ENCODE results near the gene MRS2.

The MRS2 gene

GRCh38 chr6:24391756-24392405 is 10.9 kb upstream of the MRS2 start:
- Histone ChIP-seq H2AK5ac (ENCODE audit: low read length, severe bottlenecking) (peak overlapping the region; percentile 42), H3K4me1 (ENCODE audit: control insufficient read depth, insufficient read depth, low read depth, low read length) (no peaks in the 10 kb centered on the region), H3K27me3 (ENCODE audit: control insufficient read depth in 1 of 2, insufficient read depth in 1 of 2, low read length in 2 of 2) (no peaks in the 10 kb centered on the region), H2BK120ac (ENCODE audit: low read depth, low read length) (no peak overlapping the region), H3K4me2 (ENCODE audit: low read length, poor library complexity, severe bottlenecking) (no peak overlapping the region), H3K9ac (ENCODE audit: low read length) (no peak overlapping the region), H3K4ac (ENCODE audit: low read depth in 1 of 2, low read length in 2 of 2) (no peak overlapping the region), H2BK12ac (ENCODE audit: low read length in 2 of 2) (no peak overlapping the region), H2AFZ (ENCODE audit: low read depth, low read length) (no peak overlapping the region), H4K91ac (ENCODE audit: low read length) (no peak overlapping the region), H3K4me3 (ENCODE audit: insufficient read depth in 1 of 2, low read depth in 1 of 2, low read length in 2 of 2) (no peak overlapping the region), H3K18ac (ENCODE audit: low read depth in 1 of 2, low read length in 2 of 2) (no peak overlapping the region), H3K36me3 (ENCODE audit: control insufficient read depth in 1 of 2, insufficient read depth in 2 of 2, low read depth in 1 of 2, low read length in 2 of 2) (no peaks in the 10 kb centered on the region), H3K79me1 (replicated peaks; ENCODE audit: low read length, poor library complexity, severe bottlenecking) (no peaks in the 10 kb centered on the region), H3K23ac (ENCODE audit: low read length in 2 of 2) (no peak overlapping the region), H2BK15ac (ENCODE audit: low read depth, poor library complexity, severe bottlenecking) (no peak overlapping the region), H3K14ac (ENCODE audit: low read length in 2 of 2) (no peak overlapping the region), H4K8ac (ENCODE audit: low read length) (no peak overlapping the region), H3K27ac (ENCODE audit: low read length, poor library complexity, severe bottlenecking) (no peak overlapping the region), H2BK5ac (ENCODE audit: low read depth, low read length, poor library complexity, severe bottlenecking) (no peak overlapping the region), H3K9me3 (ENCODE audit: control insufficient read depth, low read length) (no peaks in the 10 kb centered on the region)
- WGBS: no CpG with 5 or more reads among the region's 2 CpGs
- DNase-seq: no peak

DNA sequence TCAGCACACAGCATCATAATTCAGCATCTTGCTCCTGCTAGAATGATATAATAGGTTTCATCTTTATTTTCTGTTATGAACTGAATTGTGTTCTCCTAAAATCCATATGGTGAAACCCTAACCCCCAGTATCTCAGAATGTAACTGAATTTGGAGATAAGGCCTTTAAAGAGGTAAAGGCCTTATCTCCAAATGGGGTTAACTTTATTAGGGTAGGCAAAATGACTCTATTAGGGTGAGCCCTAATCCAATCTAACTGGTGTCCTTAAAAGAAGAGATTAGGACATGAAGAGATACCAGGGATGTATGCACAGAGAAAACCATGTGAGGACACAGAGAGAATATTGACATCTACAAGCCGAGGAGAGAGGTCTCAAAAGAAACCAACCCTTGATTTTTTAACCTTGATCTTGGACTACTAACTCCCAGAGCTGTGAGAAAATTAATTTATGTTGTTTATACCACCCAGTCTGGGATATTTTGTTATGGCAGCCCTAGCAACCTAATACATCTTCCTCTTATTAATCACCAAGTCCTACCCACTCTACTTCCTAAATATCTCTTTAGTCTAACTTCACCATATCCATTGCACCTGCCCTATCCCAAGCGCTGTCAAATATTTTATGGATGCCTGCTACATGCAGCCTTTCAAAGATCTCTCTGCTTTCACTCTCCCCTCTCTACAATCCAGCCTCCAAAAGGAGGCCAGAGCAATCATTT is 8.5 kb upstream of the MRS2 start:
- no peak overlapping the region for H2BK120ac ChIP-seq (ENCODE audit: low read depth, low read length)
- no peak overlapping the region for H2BK12ac ChIP-seq (ENCODE audit: low read length in 2 of 2)
- H2BK15ac ChIP-seq (ENCODE audit: low read depth, poor library complexity, severe bottlenecking): no peak overlapping the region
- H3K18ac ChIP-seq (ENCODE audit: low read depth in 1 of 2, low read length in 2 of 2): no peak overlapping the region
- no peak overlapping the region for H3K4ac ChIP-seq (ENCODE audit: low read depth in 1 of 2, low read length in 2 of 2)
- no peak overlapping the region for H4K8ac ChIP-seq (ENCODE audit: low read length)
- no peak overlapping the region for H2BK5ac ChIP-seq (ENCODE audit: low read depth, low read length, poor library complexity, severe bottlenecking)
- H2AFZ ChIP-seq (ENCODE audit: low read depth, low read length): no peak overlapping the region
- H3K9ac ChIP-seq (ENCODE audit: low read length): peak overlapping the region; percentile 66
- H3K4me3 ChIP-seq (ENCODE audit: insufficient read depth in 1 of 2, low read depth in 1 of 2, low read length in 2 of 2): no peak overlapping the region
- no peak for DNase-seq
- no peak overlapping the region for H3K27ac ChIP-seq (ENCODE audit: low read length, poor library complexity, severe bottlenecking)
- no peak overlapping the region for H4K91ac ChIP-seq (ENCODE audit: low read length)
- no peaks in the 10 kb centered on the region for H3K4me1 ChIP-seq (ENCODE audit: control insufficient read depth, insufficient read depth, low read depth, low read length)
- no peak overlapping the region for H3K23ac ChIP-seq (ENCODE audit: low read length in 2 of 2)
- H3K27me3 ChIP-seq (ENCODE audit: control insufficient read depth in 1 of 2, insufficient read depth in 1 of 2, low read length in 2 of 2): no peaks in the 10 kb centered on the region
- H3K4me2 ChIP-seq (ENCODE audit: low read length, poor library complexity, severe bottlenecking): no peak overlapping the region
- no peaks in the 10 kb centered on the region for H3K79me1 ChIP-seq (replicated peaks; ENCODE audit: low read length, poor library complexity, severe bottlenecking)
- no peak overlapping the region for H3K14ac ChIP-seq (ENCODE audit: low read length in 2 of 2)
- no peaks in the 10 kb centered on the region for H3K9me3 ChIP-seq (ENCODE audit: control insufficient read depth, low read length)
- 94% methylated on average over 1 of the region's 2 CpGs for WGBS
- no peaks in the 10 kb centered on the region for H3K36me3 ChIP-seq (ENCODE audit: control insufficient read depth in 1 of 2, insufficient read depth in 2 of 2, low read depth in 1 of 2, low read length in 2 of 2)
- peak overlapping the region; percentile 83 for H2AK5ac ChIP-seq (ENCODE audit: low read length, severe bottlenecking)

DNA sequence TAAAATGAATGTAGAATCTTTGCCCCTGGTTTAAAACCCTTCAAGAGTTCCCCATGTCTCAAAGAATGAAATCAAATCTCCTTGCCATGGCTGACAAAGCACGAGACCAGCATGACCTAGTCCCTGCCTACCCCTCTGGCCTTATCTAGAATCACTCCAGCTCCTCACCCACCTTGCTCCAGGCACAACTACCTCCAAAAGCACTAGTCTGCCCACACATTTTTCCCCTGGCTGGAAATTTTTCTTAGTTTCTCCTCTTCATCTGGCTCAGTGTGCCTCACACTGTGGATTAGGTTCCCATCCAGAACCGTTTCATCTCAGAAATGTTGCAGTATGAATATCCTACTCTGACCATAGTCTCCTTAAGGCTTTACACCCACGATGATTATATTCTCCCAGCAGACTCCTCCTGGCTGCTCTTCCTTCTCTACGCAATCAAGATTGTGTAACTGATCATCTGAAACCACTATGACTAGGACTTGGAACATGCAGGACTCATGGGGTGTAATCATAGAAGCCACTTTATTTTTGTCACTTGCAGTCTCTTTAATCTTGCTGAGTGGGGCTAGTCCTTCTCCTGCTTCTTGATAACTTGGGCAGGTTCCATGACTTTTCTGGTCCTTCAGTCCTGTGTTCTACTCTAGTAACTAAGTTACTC is 7.8 kb upstream of the MRS2 start:
- peak overlapping the region; percentile 83 for H2AK5ac ChIP-seq (ENCODE audit: low read length, severe bottlenecking)
- no peak overlapping the region for H4K8ac ChIP-seq (ENCODE audit: low read length)
- no peak overlapping the region for H2BK120ac ChIP-seq (ENCODE audit: low read depth, low read length)
- no peaks in the 10 kb centered on the region for H3K79me1 ChIP-seq (replicated peaks; ENCODE audit: low read length, poor library complexity, severe bottlenecking)
- H2BK15ac ChIP-seq (ENCODE audit: low read depth, poor library complexity, severe bottlenecking): no peak overlapping the region
- no peaks in the 10 kb centered on the region for H3K4me1 ChIP-seq (ENCODE audit: control insufficient read depth, insufficient read depth, low read depth, low read length)
- peak overlapping the region; percentile 49 for H2AFZ ChIP-seq (ENCODE audit: low read depth, low read length)
- H3K9me3 ChIP-seq (ENCODE audit: control insufficient read depth, low read length): no peaks in the 10 kb centered on the region
- H3K4me2 ChIP-seq (ENCODE audit: low read length, poor library complexity, severe bottlenecking): no peak overlapping the region
- H3K4me3 ChIP-seq (ENCODE audit: insufficient read depth in 1 of 2, low read depth in 1 of 2, low read length in 2 of 2): peak overlapping the region in 1 of 2 experiments; percentile 31
- H3K36me3 ChIP-seq (ENCODE audit: control insufficient read depth in 1 of 2, insufficient read depth in 2 of 2, low read depth in 1 of 2, low read length in 2 of 2): no peaks in the 10 kb centered on the region
- H2BK12ac ChIP-seq (ENCODE audit: low read length in 2 of 2): peak overlapping the region in 1 of 2 experiments; percentile 34
- H3K23ac ChIP-seq (ENCODE audit: low read length in 2 of 2): no peak overlapping the region
- no peak overlapping the region for H3K14ac ChIP-seq (ENCODE audit: low read length in 2 of 2)
- no peak overlapping the region for H4K91ac ChIP-seq (ENCODE audit: low read length)
- no peak overlapping the region for H3K27ac ChIP-seq (ENCODE audit: low read length, poor library complexity, severe bottlenecking)
- H3K18ac ChIP-seq (ENCODE audit: low read depth in 1 of 2, low read length in 2 of 2): no peak overlapping the region
- H2BK5ac ChIP-seq (ENCODE audit: low read depth, low read length, poor library complexity, severe bottlenecking): no peak overlapping the region
- 80% methylated on average over 4 of the region's 4 CpGs for WGBS
- peaks cover 0 to 6% of the 10 kb centered on the region in 2 experiments for H3K27me3 ChIP-seq (ENCODE audit: control insufficient read depth in 1 of 2, insufficient read depth in 1 of 2, low read length in 2 of 2)
- H3K9ac ChIP-seq (ENCODE audit: low read length): peak overlapping the region; percentile 66
- H3K4ac ChIP-seq (ENCODE audit: low read depth in 1 of 2, low read length in 2 of 2): peak overlapping the region in 1 of 2 experiments; percentile 75
- peak; percentile 88 for DNase-seq

GRCh38 chr6:24396824-24397223 is 5.9 kb upstream of the MRS2 start:
- H2AFZ ChIP-seq (ENCODE audit: low read depth, low read length): no peak overlapping the region
- no peak overlapping the region for H2BK120ac ChIP-seq (ENCODE audit: low read depth, low read length)
- H3K23ac ChIP-seq (ENCODE audit: low read length in 2 of 2): no peak overlapping the region
- no peak overlapping the region for H3K27ac ChIP-seq (ENCODE audit: low read length, poor library complexity, severe bottlenecking)
- no peaks in the 10 kb centered on the region for H3K79me1 ChIP-seq (replicated peaks; ENCODE audit: low read length, poor library complexity, severe bottlenecking)
- H4K8ac ChIP-seq (ENCODE audit: low read length): no peak overlapping the region
- 38% methylated on average over 1 of the region's 1 CpG for WGBS
- H3K14ac ChIP-seq (ENCODE audit: low read length in 2 of 2): no peak overlapping the region
- H3K9ac ChIP-seq (ENCODE audit: low read length): no peak overlapping the region
- H3K9me3 ChIP-seq (ENCODE audit: control insufficient read depth, low read length): no peaks in the 10 kb centered on the region
- no peak for DNase-seq
- peaks cover 0 to 6% of the 10 kb centered on the region in 2 experiments for H3K27me3 ChIP-seq (ENCODE audit: control insufficient read depth in 1 of 2, insufficient read depth in 1 of 2, low read length in 2 of 2)
- H4K91ac ChIP-seq (ENCODE audit: low read length): no peak overlapping the region
- no peak overlapping the region for H2BK15ac ChIP-seq (ENCODE audit: low read depth, poor library complexity, severe bottlenecking)
- no peak overlapping the region for H3K18ac ChIP-seq (ENCODE audit: low read depth in 1 of 2, low read length in 2 of 2)
- no peak overlapping the region for H2AK5ac ChIP-seq (ENCODE audit: low read length, severe bottlenecking)
- no peaks in the 10 kb centered on the region for H3K36me3 ChIP-seq (ENCODE audit: control insufficient read depth in 1 of 2, insufficient read depth in 2 of 2, low read depth in 1 of 2, low read length in 2 of 2)
- no peak overlapping the region for H3K4ac ChIP-seq (ENCODE audit: low read depth in 1 of 2, low read length in 2 of 2)
- no peak overlapping the region for H2BK12ac ChIP-seq (ENCODE audit: low read length in 2 of 2)
- H3K4me1 ChIP-seq (ENCODE audit: control insufficient read depth, insufficient read depth, low read depth, low read length): peaks cover 3% of the 10 kb centered on the region
- no peak overlapping the region for H3K4me2 ChIP-seq (ENCODE audit: low read length, poor library complexity, severe bottlenecking)
- no peak overlapping the region for H2BK5ac ChIP-seq (ENCODE audit: low read depth, low read length, poor library complexity, severe bottlenecking)
- no peak overlapping the region for H3K4me3 ChIP-seq (ENCODE audit: insufficient read depth in 1 of 2, low read depth in 1 of 2, low read length in 2 of 2)

Data from mesenchymal stem cell (in vitro differentiated cells and primary cell).